T1000 (cell line): ENCODE measurements around the gene LHFPL6.

Source experiments
- DNase-seq: peaks from one replicate; lab custom pipeline; 2025; ENCODE audit warnings: mixed read lengths; lab: John Stamatoyannopoulos, UW

The LHFPL6 gene

GRCh38 chr13:39590466-39591036 is 12.4 kb downstream of the LHFPL6 start:
- no peak for DNase-seq

DNA sequence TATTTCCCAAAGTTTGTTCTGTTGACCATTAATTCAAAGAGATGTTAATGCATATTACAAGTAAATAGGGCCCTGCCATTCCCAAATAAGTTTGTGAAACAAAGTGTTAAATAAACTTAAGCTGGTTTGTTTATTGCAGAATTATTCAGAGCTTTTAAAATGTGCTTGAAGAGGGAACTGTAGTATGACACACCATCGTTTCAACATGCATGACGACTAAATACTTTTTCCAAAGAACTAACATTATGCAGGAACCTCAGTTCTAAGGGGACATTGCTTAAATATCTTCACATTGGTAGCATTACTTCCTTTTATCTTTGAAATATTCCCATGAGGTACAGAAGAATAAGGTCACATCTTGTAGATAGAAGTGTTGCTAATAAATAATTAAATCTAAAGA is 14.6 kb downstream of the LHFPL6 start:
- no peak for DNase-seq

- DNase-seq: no peak
These were observed 15.1 kb downstream of the LHFPL6 start for GRCh38 chr13:39587939-39588338.

DNA sequence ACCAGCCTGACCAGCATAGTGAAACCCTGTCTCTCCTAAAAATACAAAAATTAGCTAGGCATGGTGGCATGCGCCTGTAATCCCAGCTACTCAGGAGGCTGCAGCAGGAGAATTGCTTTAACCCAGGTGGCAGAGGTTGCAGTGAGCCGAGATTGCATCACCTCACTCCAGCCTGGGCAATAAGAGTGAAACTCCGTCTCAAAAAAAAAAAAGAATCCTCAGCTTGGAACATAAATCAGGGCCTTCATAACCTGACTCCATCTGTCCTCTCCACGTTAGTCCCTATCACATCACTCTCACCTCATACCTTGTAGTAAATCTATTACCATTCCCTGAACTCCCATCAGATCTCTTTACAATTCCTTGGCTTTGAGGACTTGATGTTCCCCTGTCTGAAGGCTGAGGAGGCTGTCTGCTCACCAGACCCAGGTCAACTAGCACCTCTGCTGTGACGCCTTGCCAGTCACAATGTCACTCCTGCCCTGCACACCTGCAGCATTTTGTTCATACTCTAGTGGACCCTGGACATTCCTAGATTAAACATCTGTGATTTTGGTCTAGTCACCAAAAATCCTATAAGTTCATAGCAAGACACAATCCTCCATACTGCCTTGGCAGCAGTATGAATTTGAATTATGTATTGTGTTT is 15.9 kb downstream of the LHFPL6 start:
- DNase-seq: no peak

GRCh38 chr13:39586151-39586550 is 16.8 kb downstream of the LHFPL6 start:
- DNase-seq: no peak

DNA sequence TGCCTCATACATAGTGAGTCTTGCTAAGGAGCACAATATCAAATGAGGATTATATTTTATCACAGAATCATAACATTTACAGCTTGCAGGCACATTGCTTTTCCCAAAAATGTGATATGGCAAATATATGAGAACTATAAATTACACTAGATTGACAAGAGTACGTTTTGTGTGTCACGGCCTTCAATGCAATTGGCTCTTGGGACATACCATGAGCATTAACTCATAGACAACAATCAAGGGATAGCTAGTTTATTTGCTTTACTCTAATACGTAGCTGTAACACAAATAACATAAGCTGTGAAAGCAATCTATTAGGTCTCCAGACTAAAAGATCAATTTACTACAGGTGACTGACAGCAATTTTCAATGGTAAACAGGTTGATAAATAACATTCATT is 17.8 kb downstream of the LHFPL6 start:
- no peak for DNase-seq

DNA sequence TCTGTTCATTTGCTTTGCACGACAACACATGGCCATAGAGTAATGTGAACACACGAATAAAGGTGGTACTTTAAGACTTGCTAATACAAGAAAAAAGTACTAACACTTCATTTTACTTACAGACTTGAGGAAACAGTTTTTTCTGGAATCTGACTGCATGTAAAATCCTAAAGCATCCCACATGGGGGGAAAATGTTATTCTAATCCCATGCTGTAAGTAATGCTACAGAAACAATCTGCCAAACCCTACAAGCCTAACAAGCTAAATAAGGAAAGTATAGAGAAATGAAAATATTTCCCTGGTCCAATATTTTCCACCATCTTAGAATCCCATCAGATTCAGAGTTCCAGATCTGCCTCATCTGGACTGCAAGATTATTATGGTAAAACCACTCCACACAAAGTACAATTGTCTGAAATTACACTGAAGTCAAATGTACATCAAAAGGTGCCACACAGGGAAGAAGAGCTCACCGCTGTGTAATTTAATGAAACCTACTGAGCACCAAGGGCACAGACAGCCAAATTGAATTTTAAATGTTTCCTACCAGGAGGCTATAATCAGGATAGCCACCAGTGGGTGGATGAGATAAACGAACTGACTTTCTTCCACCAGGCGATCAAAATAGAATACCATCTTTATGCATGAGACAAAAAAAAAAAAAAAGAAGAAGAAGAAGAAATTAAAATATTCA is 22.0 kb downstream of the LHFPL6 start:
- DNase-seq: no peak

GRCh38 chr13:39578821-39579291 is 24.1 kb downstream of the LHFPL6 start:
- DNase-seq: no peak

GRCh38 chr13:39577838-39578491 is 25.0 kb downstream of the LHFPL6 start:
- DNase-seq: no peak

DNA sequence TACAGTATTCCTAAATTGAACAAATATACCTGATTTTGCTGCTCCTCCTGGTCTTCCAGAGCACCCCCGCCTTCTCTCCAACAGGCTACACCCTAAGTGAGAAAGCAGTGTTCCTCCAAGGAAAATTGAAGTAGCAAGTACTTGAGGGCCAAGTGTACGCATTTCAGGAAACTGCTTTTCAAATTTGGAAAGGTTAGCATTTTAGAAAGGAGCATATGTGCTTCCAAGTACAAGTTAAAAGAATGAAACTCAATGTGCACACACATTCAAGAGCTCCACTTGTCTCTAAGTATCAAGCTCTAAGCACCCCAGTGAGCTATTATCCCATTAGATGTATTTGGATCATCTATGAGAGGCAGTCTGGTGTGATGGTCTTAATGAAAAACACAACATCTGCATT is 25.8 kb downstream of the LHFPL6 start:
- no peak for DNase-seq

DNA sequence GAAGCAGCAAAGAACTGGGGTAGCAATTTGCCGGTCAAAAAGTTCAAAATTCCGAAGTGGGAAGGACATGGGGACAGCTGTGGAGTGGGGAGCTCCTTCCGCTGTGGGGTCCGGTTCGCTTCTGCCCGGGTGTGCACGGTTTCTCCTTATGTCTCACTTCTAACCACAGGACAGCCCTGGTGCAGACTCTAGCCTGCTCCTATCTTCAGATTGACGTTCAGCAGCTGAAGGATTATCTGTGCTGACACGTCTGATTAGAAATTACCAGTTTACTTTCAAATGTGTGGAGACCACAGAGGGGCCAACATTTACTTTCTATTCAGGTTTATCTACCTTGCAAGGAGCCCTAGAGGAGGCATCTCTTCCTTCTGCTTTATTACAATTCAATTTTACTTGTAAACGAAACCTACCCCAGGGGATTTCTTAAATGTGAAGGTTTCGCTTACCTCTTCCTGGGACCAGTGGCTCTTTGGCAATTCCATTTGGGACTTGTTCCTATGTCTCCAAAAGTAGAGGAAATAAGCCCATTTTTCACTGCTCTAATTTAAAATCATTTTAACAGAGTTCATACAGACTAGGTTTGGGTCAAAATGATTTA is 27.3 kb downstream of the LHFPL6 start:
- DNase-seq: no peak

DNA sequence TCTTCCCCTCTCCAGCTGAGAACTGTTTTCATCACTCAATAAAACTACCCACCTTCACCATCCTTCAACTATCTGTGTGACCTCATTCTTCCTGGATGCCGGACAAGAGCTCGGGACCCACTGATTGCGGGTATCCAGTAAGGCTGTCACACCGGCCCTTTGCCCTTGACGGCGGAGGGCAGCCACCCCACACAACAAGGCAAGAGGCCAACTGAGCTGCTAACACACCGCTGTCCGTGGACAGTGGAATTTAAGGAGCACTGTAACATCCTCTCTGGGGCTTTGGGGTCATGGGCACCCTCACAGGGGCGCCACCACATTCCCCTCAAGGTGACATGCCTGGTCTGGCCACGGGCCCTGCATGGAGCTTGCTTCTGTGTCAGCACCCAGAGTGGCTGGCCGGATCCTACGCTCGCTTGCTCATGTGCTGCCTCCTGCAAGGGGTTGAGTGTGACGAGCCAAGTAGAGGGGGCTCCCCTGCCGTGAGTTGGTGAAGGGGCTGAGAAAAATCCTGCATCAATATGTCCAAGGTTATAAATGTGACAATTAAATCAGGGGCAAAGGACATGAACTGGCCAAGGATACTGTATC is 31.4 kb downstream of the LHFPL6 start:
- DNase-seq: no peak

GRCh38 chr13:39567569-39567968 is 35.4 kb downstream of the LHFPL6 start:
- no peak for DNase-seq

GRCh38 chr13:39566216-39566869 is 36.6 kb downstream of the LHFPL6 start:
- no peak for DNase-seq

DNA sequence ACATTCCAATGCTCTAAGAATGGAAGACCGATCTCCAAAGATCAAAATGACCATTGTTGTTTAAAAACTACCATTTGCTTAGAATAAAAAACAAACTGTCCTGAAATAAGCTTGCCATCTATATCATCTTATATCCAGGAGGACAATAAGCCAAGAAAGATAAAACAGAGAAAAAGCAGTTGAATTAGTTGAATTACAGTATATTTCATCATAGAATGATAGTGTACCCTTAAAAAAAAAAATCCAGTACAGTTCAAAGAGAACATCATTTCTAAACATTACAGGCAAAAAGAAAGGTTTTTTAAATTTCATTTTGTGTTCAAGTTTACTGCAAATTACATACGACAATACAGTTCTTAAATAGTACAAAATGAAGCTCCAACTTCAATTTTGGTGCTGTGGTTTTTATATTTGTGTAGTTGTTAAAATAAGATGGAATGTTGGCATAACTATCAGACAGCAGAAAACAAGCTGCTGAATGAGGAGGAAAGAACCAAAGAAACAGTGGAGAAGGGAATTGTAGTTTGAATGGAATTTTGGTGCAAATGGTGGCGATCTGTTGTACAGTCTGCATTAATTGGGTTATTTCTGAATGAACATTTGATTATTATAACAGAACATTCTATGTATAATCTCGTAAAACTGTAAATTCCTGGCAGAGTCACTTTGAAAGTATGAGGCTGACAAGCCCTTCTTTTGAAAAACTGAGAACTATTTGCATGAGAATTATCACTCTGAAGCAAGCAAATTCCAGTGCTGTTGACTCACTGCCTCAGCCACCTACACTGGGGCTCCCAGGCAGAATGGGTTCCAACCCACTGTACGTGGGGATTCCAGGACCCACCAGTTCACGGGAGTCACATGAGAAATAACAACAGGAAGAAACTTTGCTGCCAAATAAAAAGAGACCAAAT is 37.7 kb downstream of the LHFPL6 start:
- peak; percentile 30 for DNase-seq

DNA sequence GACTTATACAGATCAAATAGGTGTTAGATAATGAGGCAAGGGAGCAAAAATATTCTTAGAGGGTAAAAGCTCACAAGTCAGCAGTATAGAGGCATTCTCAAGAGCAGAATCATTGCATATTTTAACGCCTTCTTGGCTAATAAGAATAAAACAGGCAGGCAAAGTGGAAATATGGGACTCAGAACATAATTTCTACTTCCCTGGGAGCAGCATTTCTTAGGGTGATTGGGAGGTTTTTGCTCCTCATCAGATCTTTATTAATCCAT is 39.6 kb downstream of the LHFPL6 start:
- DNase-seq: no peak

DNA sequence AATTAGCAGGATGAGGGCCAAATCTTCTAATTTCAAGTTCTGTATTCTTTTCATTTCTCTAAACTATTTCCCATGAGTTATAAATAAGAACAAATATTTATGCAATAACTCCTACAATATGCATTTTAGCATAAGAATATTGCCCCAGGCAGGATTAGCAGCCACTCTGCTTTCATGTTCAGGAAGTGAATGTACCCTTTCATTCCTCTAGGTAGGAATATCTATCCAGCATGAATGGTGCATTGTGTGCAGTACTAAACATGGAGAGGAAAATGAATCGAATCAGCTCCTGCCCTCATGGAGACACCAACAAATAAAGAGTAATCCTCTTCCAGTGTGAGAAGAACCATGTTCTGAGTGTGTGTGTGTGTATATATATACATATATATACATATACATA is 41.0 kb downstream of the LHFPL6 start:
- DNase-seq: no peak

DNA sequence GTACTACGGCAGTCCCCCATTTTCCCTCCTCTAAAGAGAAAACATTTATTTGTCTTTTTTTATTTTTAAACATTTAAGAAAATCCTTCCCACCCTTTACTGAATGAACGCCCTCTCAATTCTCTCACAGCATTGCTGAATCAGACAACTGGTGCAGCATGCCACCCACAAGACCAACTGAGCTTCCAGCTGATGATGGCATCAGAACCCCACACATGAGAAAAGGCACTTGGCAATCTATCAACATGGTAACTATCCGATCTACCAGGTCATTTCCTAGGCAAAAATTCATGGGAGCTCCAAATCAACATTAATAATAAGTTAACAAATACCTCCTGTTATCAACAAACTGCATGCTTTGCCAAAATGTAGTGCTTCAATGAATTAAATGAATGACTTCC is 43.1 kb downstream of the LHFPL6 start:
- DNase-seq: no peak

GRCh38 chr13:39557285-39557955 is 45.6 kb downstream of the LHFPL6 start:
- no peak for DNase-seq

GRCh38 chr13:39556866-39557265 is 46.1 kb downstream of the LHFPL6 start:
- DNase-seq: no peak
